GM19324 (cell line): Measurements from ENCODE around the gene COL6A2.
"Not testable (repeated sequence)": the region's sequence is repeated elsewhere in the genome, so short reads cannot be mapped to it uniquely, and the experiment has no call there.

Experiments
- ATAC-seq: cut with Tn5 transposase; IDR thresholded peaks from one replicate; pipeline ENCODE4 v1.9.1; 2021; ENCODE audit warnings: mild to moderate bottlenecking, moderate library complexity; ENCODE audit not compliant: unreplicated experiment, low FRiP score

The COL6A2 gene

GRCh38 chr21:46137908-46138307 is 40.0 kb downstream of the COL6A2 start:
- ATAC-seq, result no peak

DNA sequence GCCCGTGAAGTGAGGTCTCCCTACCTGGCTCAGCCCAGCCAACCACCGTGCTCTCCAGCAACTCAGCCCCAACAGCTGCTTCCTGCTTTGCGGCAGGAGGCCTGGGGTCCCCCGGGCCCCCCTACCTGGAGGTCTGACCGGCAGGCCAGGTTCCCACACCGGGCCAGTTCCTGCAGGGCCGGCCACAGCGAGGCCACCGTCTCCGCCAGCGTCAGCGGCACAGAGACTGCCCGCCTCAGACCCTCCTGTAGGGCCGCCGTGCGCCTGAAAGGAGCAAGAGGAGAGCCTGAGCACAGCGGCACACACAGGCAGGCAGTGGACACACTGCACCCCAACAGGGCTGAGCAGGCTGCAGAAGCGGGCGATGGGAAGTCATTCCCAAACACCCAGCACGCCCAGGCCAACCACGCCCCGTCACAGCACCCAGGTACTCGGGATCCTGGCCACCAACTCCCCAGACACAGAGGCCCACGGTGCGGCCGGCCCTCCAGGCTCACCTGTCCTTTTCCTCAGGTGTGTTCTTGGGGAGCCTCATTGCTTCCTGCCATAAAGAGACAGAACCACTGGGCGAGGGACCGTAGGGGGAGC is 40.6 kb downstream of the COL6A2 start:
- no peak for ATAC-seq

DNA sequence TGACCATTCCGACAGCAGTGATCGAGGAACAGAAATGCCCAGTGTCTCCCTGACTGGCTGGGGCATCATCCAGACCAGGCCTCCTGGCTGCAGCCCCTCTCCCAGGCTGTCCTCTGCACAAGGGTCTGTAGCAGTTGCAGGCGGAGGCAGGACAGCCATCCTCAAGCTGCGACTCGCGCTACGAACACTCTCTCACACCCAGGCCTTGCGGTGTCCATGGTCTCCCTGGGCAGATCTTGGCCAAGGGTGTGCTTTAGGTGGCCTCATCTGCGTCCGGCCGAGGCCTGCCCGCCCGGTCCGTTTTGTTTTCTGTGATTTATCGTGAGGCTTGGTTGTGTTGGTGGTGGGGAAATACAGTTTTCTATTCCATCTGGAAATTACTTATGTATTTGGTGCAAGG is 41.8 kb downstream of the COL6A2 start:
- no peak for ATAC-seq

GRCh38 chr21:46140352-46141003 is 42.6 kb downstream of the COL6A2 start:
- not testable (repeated sequence) for ATAC-seq

GRCh38 chr21:46141767-46142581 is 44.1 kb downstream of the COL6A2 start:
- no peak for ATAC-seq

DNA sequence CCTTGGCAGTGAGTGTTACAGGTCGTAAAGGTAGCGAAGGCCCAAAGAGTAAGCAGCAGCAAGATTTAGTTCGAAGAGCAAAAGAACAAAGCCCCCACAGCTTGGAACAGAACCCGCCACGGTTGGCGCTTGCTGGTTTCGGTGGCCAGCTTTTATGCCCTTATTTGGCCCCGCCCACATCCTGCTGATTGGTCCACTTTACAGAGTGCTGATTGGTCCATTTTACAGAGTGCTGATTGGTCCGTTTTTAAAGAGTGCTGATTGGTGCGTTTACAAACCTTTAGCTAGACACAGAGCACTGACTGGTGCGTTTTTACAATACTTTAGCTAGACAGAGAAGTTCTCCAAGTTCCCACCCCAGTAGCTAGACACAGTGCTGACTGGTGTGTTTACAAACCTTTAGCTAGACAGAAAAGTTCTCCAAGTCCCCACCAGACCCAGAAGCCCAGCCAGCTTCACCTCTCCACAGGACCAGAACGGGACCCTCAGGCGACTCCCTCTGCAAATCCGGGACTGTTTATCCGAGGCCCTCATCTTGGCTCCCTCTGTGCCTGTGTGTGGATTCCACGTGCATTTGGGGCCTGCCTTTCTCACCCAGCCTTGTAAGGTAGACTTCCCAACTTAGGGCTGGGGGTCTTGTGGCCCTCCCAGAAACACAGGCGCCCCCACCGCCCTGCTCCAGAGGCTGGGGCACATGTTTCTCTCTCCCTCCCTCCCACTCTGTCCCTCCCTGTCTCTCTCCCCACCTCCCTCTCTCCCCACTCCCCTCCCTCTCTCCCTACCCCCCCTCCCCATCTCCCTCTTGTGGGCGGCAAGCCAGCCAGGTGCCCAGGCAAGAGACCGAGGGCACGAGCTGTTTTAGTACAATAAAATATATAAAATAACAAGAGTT is 44.9 kb downstream of the COL6A2 start:
- ATAC-seq, result no peak

DNA sequence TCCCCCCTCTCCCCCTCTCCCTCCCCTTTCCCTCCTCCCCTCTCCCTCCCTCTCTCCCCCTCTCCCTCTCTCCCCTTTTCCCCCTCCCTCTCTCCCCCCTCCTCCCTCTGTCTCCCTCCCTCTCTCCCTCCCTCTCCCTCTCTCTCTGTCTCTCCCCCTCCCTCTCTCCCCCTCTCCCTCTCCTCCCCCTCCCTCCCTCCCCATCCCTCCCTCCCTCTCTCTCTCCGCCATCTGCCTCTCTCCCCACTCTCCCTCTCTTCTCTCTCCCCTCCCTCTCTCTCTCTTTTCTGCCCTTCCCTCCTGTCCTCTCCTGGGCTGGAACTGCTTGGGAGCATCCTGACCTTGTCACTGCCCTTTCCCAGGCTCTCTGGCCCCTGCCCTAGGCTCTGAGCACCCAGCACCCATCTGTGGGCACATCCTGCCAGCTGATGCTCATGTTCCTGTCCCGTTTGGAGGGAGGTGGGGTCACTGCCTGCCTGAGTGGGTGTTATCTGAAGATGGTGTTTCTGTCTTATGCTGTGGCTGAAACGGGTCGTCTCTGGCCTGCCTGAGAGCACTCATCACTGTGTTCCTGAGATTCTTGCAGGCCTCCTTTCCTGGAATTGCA is 46.7 kb downstream of the COL6A2 start:
- no peak for ATAC-seq

DNA sequence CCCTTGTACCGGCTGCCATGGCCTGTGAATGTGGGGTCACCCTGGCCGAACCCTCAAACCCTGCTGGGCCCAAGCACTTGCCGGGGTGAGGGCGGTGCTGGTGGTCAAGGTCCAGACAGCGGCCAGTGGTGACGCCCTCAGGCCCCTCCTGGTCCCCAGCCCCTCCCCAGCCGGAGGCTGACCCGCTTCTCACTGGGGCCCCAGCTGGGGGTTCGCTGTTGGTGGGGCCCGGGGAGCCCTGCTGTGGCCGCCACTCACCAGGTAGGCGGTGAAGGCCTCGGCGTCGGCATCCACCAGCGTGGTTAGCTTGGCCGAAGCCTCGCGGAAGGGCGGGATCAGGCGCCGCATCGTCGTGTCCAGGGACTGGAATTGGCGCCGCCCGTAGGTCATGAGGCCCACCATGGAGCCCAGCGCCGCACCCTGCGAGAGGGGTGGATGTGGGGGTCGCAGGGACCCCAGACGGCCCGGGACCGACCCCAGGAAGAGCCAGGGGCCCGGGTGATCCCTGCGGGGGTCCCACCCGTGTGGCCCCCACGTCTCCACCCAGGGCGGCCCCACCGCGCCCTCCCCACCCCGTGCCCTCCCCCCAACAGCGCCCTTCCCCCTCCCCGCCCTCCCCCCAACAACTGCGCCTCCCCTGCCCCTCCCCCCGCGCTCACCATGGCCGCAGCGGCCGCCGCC is 47.4 kb downstream of the COL6A2 start:
- ATAC-seq, result no peak

DNA sequence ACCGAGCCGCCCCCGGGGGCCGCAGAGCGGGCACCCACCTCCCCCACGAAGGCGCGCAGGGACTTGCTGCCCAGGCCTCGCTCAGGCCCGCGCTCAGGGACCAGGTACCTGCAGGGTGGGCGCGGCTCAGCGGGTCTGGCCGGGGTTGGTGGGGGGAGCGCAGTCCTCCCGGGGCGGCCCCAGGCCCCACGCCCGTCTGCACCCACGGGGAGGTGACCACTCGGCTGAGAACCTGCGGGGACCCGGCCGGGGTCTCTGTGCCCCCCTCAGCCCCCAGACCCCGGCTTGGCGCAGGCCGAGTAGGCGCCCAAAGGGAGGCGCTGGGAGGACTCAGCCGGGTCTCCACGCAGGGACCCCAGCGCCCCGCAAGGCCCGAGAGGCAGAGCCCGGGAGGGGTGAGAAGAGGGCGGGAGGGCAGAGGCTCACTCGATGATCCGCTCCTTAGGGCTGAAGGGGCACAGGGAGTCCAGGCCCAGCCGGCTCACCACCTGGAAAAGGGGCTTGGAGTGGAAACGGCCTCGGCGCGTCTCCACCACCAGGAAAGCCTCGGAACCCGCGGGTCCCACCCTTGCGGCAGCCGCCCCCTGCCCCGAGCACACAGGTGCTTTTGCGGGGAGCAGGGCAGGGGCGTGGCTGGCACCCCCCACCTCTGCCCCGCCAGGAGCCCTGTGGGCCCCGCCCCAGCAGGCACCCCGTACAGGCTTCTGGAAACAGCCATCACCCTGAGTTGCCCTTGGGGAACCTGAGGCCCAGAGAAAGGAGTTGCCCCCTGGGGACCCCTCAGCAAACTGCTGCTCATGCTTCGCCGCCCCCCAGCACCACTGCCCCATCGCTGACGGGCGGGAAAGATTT is 48.2 kb downstream of the COL6A2 start:
- ATAC-seq, result no peak

DNA sequence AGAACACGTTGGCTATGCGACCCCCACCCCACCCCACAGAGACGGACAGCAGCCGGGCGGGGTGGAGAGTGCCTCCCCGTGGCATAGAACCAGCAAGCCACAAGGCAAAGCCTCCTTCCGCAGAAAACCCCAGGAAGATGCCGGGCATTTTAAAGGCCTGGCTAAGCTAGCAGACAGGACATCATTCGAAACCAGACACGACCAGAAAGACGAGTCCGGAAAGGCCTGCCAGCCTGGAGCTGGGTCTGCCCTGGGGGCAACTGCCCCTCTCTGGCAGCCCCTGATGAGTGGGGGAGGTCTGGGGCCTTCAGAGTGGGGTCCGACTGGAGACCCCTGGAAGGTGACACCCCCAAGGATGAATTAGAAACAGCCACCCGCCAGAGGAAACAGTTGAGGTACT is 48.9 kb downstream of the COL6A2 start:
- no peak for ATAC-seq

DNA sequence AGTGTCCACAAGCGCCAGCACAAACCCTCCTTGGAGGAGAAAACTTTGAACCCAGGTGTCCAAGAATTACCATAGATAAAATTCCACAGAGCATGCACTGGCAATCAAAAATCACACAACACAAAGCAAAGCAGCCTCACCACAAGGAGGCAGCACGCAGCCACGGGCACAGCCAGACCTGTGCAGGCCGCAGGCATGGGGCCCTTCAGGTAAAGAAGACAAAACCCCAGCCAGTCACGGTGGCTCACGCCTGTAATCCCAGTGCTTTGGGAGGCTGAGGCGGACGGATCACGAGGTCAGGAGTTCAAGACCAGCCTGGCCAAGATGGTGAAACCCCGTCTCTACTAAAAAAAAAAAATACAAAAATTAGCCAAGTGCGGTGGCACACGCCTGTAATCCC is 49.5 kb downstream of the COL6A2 start:
- not testable (repeated sequence) for ATAC-seq

DNA sequence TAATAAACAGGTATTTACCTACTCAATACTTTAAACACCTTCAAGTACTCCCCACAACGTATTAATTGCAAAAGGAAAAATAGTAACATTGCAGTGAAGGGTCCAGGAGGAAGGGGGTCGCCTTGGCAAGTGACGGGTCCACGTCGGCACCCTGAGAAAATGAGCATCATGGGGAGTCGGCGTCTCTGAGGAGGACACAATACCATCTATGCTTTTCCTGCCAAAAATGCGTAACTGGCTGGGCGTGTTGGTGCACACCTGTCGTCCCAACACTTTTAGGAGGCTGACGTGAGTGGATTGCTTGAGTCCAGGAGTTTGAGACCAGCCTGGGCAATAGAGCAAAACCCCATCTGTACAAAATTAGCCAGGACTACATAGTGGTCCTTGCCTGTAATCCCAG is 50.2 kb downstream of the COL6A2 start:
- ATAC-seq, result no peak

- ATAC-seq, result no peak
These were observed 51.4 kb downstream of the COL6A2 start for GRCh38 chr21:46149205-46149901.

- no peak for ATAC-seq
These were observed 52.2 kb downstream of the COL6A2 start for GRCh38 chr21:46150073-46150472.

- ATAC-seq, result no peak
These were observed 52.7 kb downstream of the COL6A2 start for GRCh38 chr21:46150491-46151121.

GRCh38 chr21:46151261-46151988 is 53.5 kb downstream of the COL6A2 start:
- no peak for ATAC-seq
